Thyroid gland (tissue), 4 donors: ENCODE data around the gene NXPH4. TPM values are rescaled to one million over a fixed set of nuclear protein-coding genes. Genes with fewer than 3 reads are reported as not detected.

Experiments
- DNase-seq, 2 donors: peaks; one replicate each; pipeline ENCODE4 v3.0.0-alpha.2; 2019
- H3K27ac ChIP-seq, 3 donors: fragments of 200-600 bp; sonication (generic); 1 replicate in 2 of 3; 2 replicates in 1 of 3; pipeline ENCODE4 v1.5.1; 2016 to 2019; ENCODE audit warnings: mild to moderate bottlenecking in 1 of 3, moderate library complexity in 1 of 3
- H3K27me3 ChIP-seq: fragments of 200-600 bp; sonication (generic); one replicate; pipeline ENCODE4 v1.5.1; 2019
- H3K36me3 ChIP-seq, 2 donors: fragments of 200-600 bp; sonication (generic); one replicate each; pipeline ENCODE4 v1.5.1; 2016 to 2019
- H3K4me1 ChIP-seq, 2 donors: fragments of 200-600 bp; sonication (generic); one replicate each; pipeline ENCODE4 v1.5.1; 2017 to 2019
- H3K4me3 ChIP-seq, 3 donors: fragments of 200-600 bp; sonication (generic); replicated peaks in 1 of 3; 1 replicate in 2 of 3; 2 replicates in 1 of 3; pipeline ENCODE4 v1.5.1; 2016; ENCODE audit warnings: mild to moderate bottlenecking in 1 of 3
- H3K9me3 ChIP-seq: fragments of 200-600 bp; sonication (generic); one replicate; pipeline ENCODE4 v1.5.1; 2017
- CTCF ChIP-seq, 6 experiments: fragments of 200-600 bp in 3 of 6; fragments of 450-650 bp in 3 of 6; sonication (generic) in 3 of 6; IDR thresholded peaks; one replicate each; pipeline ENCODE4 v1.5.1; 2016 to 2019; ENCODE audit warnings: antibody characterized with exemption in 6 of 6, mild to moderate bottlenecking in 2 of 6, inconsistent platforms in 1 of 6, moderate library complexity in 1 of 6
- POLR2A ChIP-seq, 2 donors: fragments of 450-650 bp; IDR thresholded peaks; one replicate each; pipeline ENCODE4 v1.6.1; 2017; ENCODE audit warnings: antibody characterized with exemption in 2 of 2, mild to moderate bottlenecking in 2 of 2, moderate library complexity in 1 of 2
- WGBS, 2 donors: methylation state at CpG; one replicate each; pipeline ENCODE4 v1.1.5; 2017; 5-methylcytosine and 5-hydroxymethylcytosine counted together
- intact Hi-C: fragments of 100-400 bp; cut with DNase I; formaldehyde crosslinking; loops from one replicate; pipeline ENCODE4 v1.15.1; 2023
- total RNA-seq, 4 donors: library from RNA; depleted of rRNA; stranded (reverse); fragments of >200 nt; gene quantifications; one replicate each; pipeline ENCODE4 v1.2.3, GENCODE V29; 2016

The NXPH4 gene
- total RNA-seq, 4 donors from 2014 or later, result 0.27 TPM; not detected in 3

- Histone ChIP-seq H3K27ac (no peak overlapping the region), H3K36me3 (no peaks in the 10 kb centered on the region), H3K9me3 (no peaks in the 10 kb centered on the region), H3K27me3 (peaks cover 35% of the 10 kb centered on the region), H3K4me1 (peaks cover 31 to 60% of the 10 kb centered on the region in 2 donors), H3K4me3 (no peak overlapping the region)
- no peak for DNase-seq
- intact Hi-C loops, result no loop called here
- TF ChIP-seq CTCF (IDR thresholded peaks at IDR 0.05) (no peak), POLR2A (IDR thresholded peaks at IDR 0.05) (no peak)
- 13 to 31% methylated on average over 13 of the region's 19 CpGs for WGBS, 2 donors
Measured at GRCh38 chr12:57240926-57241401, 24.4 kb downstream of the NXPH4 start.

GRCh38 chr12:57241402-57242310 lies 25.1 kb downstream of the NXPH4 start:
- Histone ChIP-seq H3K9me3 (no peaks in the 10 kb centered on the region), H3K27ac (no peak overlapping the region), H3K27me3 (peaks cover 35% of the 10 kb centered on the region), H3K4me1 (peaks cover 31 to 60% of the 10 kb centered on the region in 2 donors), H3K4me3 (no peak overlapping the region), H3K36me3 (no peaks in the 10 kb centered on the region)
- DNase-seq, result no peak
- no peak for TF ChIP-seq POLR2A (IDR thresholded peaks at IDR 0.05)
- TF ChIP-seq CTCF (IDR thresholded peaks at IDR 0.05), result no peak
- intact Hi-C loops, result no loop called here
- 8 to 12% methylated on average over 35 to 46 of the region's 48 CpGs for WGBS, 2 donors

GRCh38 chr12:57242329-57242690 lies 25.7 kb downstream of the NXPH4 start:
- DNase-seq, result peak; percentile 34 to 36
- intact Hi-C loops, result no loop called here
- H3K27me3 ChIP-seq, result peaks cover 35% of the 10 kb centered on the region

GRCh38 chr12:57242691-57243454 lies 26.3 kb downstream of the NXPH4 start:
- no peaks in the 10 kb centered on the region for H3K9me3 ChIP-seq
- H3K27me3 ChIP-seq, result peaks cover 35% of the 10 kb centered on the region
- peak overlapping the region in 2 of 3 donors; percentile 6 to 27 for H3K4me3 ChIP-seq
- no peak for TF ChIP-seq POLR2A (IDR thresholded peaks at IDR 0.05)
- peak in 5 of 6 experiments; percentile 23 to 59 (median 37) for TF ChIP-seq CTCF (IDR thresholded peaks at IDR 0.05)
- DNase-seq, result peak; percentile 39 to 41
- H3K4me1 ChIP-seq, result peaks cover 31 to 56% of the 10 kb centered on the region in 2 donors
- 1 to 2% methylated on average over 22 to 41 of the region's 45 CpGs for WGBS, 2 donors
- H3K36me3 ChIP-seq, result no peaks in the 10 kb centered on the region
- no peak overlapping the region for H3K27ac ChIP-seq
- intact Hi-C loops, result no loop called here

More at GRCh38 chr12:57242329-57242690, 25.7 kb downstream of the NXPH4 start:
- Histone ChIP-seq H3K27ac (no peak overlapping the region), H3K4me3 (peak overlapping the region in 1 of 3 donors; percentile 27), H3K9me3 (no peaks in the 10 kb centered on the region), H3K4me1 (peaks cover 31 to 60% of the 10 kb centered on the region in 2 donors), H3K36me3 (no peaks in the 10 kb centered on the region)
- 0% methylated on average over 11 of the region's 18 CpGs; no CpG with 5 or more reads in 1 of the 2 donors for WGBS, 2 donors
- TF ChIP-seq CTCF (IDR thresholded peaks at IDR 0.05) (no peak), POLR2A (IDR thresholded peaks at IDR 0.05) (no peak)
